22Rv1 (cell line): ENCODE results near the gene CAMK4.

Source experiments
- ZFX ChIP-seq: fragments of 450-650 bp; IDR thresholded peaks from 2 replicates; pipeline ENCODE4 v1.6.1; 2017; ENCODE audit warnings: antibody characterized with exemption, borderline replicate concordance
- TF ChIP-seq, protein P1 (sequence below): fragments of 450-650 bp; IDR thresholded peaks from 2 replicates; pipeline ENCODE4 v1.5.1; 2017; ENCODE audit warnings: mild to moderate bottlenecking

DNA sequence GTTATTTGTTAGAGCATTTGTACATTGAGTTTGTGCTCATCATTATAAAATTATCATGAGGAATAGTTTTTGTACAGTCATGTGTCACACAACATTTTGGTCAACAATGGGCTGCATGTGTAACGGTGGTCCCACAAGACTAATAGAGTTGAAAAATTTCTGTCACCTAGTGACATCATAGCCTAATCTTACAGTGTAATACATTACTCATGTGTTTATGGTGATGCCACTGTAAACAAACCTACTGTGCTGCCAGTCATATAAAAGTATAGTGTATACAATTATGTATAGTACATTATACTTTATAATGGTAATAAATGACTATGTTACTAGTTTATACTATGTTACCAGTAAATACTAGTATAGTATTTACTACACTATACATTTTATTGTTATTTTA lies 3.0 kb upstream of the CAMK4 start:
- TF ChIP-seq, protein P1, sequence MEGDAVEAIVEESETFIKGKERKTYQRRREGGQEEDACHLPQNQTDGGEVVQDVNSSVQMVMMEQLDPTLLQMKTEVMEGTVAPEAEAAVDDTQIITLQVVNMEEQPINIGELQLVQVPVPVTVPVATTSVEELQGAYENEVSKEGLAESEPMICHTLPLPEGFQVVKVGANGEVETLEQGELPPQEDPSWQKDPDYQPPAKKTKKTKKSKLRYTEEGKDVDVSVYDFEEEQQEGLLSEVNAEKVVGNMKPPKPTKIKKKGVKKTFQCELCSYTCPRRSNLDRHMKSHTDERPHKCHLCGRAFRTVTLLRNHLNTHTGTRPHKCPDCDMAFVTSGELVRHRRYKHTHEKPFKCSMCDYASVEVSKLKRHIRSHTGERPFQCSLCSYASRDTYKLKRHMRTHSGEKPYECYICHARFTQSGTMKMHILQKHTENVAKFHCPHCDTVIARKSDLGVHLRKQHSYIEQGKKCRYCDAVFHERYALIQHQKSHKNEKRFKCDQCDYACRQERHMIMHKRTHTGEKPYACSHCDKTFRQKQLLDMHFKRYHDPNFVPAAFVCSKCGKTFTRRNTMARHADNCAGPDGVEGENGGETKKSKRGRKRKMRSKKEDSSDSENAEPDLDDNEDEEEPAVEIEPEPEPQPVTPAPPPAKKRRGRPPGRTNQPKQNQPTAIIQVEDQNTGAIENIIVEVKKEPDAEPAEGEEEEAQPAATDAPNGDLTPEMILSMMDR: no peak
- TF ChIP-seq ZFX: no peak
